Brain pericyte (primary cell): Measurements from ENCODE around the gene PPIA.
A peak's percentile ranks its signal among the peaks of the same experiment; 100 is the strongest.
"Not testable (repeated sequence)": the region's sequence is repeated elsewhere in the genome, so short reads cannot be mapped to it uniquely, and the experiment has no call there.

Experiments used
- DNase-seq: peaks from one replicate; pipeline ENCODE4 v3.0.0-alpha.2; 2012; ENCODE audit warnings: low read depth, low spot score

PPIA gene

DNA sequence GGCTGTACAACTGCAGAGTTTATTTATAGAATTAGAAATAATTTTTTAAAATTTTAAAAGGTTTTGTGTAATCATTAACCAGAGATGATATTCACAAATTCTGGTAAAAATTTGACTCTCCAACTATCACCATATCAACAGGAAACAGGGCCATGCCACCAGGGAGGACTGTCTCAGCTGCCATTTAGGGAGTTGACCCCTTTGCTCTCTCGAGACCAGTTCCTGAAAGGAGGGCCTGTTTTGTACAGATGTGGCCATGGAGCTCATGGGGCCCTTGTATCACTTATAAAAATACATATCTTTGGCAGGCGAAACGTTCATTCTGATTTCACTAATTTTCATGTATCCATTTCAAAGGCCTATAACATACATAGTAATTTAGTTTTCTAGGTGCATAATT is 31.1 kb downstream of the PPIA start:
- DNase-seq, result no peak

DNA sequence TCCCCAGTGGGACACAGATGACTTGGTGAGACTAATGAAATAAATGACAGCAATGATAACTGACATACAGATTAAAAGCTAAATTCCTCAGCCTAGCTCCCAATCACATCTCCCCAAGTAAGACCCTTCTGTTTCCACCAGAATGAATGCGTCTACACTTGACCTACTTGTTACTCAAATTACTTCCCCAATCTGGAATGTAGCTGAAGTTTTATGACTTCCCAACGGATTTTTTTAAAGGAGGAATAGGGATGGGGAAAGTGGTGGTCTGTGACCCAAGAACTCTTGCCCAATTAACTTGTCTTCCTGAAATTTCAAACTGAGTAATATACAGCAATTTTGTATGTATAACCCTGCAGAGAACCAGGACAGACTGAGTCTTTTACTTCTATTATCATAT is 42.3 kb downstream of the PPIA start:
- DNase-seq, result no peak

DNA sequence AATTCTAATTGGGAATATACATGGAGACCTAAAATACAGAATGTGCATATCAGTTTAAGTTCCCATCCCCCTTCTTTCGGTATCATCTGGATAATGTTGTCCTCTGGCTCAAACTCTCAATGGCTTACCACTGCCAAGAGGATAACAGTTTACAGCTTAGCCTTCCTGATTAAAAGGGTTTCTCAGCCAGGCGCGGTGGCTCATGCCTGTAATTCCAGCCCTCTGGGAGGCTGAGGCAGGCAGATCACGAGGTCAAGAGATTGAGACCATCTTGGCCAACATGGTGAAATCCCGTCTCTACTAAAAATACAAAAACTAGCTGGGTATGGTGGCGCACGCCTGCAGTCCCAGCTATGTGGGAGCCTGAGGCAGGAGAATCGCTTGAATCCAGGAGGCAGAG is 46.2 kb downstream of the PPIA start:
- DNase-seq, result not testable (repeated sequence)

DNA sequence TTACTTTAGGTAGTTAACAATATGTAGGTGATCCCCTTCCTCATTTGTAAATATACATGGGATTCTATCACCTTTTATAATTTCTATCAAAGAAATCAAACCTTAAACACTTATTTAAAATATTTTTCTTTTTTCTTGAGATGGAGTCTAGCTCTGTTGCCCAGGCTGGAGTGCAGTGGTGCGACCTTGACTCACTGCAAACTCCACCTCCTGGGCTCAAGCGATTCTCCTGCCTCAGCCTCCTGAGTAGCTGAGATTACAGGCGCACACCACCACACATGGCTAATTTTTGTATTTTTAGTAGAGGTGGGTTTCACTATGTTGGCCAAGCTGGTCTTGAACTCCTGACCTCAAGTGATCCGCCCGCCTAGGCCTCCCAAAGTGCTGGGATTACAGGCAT is 47.0 kb downstream of the PPIA start:
- not testable (repeated sequence) for DNase-seq

DNA sequence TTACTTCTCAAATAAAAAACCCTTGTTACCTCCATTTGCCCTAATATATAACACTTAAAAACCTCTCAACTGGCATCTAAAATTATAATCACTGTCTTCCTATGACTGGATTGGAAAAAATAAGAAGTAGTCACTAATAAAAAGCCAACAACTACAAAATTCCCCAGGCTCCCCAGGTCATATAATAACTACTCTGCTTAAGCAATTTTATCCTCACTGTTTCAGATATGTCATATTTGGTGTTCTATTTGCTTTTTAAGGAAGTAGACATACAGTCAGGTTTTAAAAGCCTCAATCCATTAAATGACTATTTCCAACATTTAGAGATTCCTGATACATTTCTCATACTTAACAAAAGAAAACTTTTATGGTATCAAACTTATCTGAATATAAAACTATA is 49.0 kb downstream of the PPIA start:
- DNase-seq, result no peak

DNA sequence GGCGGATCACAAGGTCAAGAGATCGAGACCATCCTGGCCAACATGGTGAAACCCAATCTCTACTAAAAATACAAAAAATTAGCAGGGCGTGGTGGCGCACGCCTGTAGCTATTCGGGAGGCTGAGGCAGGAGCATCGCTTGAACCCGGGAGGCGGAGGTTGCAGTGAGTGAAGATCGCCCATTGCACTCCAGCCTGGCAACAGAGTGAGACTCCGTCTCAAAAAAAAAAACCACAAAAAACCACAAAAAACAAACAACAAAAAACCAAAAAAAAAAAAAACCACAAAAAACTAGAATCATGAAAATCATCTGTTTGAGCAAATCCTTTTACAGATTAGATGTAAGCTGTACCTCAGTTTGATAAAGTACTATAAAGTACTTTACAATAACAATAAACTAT is 49.9 kb downstream of the PPIA start:
- not testable (repeated sequence) for DNase-seq

DNA sequence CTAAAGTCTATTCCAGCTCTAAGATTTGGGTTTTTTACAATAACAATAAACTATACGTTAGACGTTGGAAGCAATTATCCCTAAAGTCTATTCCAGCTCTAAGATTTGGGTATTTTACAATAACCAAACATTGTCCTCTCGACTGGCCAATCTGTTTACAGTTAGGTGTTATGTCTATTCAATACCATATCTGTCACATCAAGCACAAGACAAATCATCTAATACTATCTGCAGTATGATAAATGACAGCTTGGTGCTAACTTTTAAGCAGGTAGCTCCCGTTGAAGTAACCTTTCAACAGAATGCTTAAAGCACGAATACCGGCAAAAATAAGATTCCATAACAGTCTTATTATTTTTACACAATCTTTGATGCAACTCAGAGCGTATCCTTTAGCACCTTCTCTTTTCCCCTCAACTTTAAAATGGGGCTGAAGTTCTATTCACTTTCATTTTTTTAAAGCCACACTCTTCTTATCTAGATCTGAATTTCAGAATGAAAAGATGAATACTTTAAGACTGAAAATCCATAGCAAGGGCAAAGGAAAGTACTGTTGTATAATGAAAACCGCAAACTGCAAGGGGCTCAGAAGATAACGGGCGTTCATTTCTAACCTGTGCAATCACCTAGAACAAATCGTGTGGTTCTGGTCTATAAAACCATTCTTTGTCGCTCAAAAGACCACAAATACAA is 50.5 kb downstream of the PPIA start:
- DNase-seq, result no peak

DNA sequence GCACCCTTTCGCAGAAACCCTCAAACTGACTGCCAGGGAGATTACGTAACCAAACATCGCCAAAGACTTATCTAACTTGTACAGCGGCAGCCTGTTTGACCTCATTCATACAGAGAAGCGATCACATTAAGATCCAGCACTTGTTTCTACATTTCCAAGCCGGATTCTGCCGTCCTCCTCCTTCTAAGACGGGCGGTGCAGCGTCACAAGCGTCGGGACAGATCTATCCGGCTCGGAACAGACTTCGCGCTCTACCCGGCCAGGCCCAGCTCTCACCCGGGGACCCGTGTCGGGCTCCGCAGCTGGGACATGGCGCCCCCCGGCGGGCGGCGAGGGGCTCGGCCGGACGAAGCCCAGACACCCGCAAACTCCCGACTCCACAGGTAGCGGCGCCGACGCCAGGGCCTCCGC is 51.0 kb downstream of the PPIA start:
- peak; percentile 59 for DNase-seq

DNA sequence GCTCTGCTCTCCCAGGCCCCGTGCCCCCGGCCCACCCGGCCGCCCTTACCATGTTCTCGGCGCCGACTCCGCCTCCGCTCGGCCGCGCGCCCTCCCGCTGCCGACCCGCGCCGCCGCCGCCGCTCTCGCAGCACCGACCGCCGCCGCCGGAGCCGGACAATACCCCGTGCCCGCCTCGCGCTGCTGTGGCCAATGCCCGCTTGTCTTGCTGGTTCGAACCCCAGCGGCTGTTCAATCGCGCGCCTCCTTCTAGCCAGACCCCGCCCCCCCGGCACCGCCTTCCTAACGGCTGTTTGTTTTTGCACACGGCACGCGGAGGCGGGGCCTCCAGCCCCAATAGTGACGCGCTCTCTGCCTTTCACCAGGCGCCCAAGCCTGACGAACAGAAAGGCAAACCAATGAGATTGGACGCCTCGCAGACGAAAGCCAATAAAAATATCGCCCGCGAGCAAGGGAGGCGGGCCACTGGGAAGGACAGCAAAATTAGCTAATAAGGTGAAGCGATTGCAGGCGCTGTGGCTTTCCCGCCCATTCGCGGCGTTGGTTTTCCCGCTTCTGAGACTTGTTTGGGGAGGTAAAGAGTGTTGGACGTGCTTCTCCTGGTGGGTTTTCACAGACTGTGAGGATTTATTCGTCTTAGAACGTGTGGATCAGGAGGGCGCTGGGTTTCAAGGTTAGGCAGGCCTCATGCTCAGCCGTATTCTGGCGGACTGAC is 51.6 kb downstream of the PPIA start, which contains the start of gene H2AZ2:
Gene H2AZ2 (minus strand): TSS at position 168 of the 715 bp plus-strand sequence. CDS start 116 bp downstream, at position 52.
- peak; percentile 100 for DNase-seq

DNA sequence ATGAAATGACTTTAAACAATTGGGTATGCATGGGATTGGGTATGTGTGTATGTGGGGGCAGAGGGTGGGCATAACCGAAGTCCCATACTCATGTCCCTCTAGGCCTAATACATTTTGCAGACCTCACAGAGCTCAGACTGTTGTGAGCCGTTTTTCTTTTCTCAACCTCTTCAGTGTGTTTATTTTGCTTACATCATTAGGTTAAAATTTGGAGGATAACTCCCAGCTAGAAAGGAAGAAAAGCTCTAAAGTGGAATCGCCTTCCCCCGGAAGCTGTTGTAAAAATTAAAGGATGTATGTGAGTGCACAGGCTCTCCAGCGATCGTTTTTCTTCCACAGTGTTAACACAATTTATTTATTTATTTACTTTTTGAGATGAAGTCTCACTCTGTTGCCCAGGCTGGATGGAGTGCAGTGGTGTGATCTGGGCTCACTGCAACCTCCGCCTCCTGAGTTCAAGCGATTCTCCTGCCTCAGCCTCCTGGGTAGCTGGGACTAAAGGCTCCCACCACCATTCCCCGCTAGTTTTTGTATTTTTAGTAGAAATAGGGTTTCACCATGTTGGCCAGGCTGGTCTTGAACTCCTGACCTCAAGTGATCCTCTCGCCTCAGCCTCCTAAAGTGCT is 52.9 kb downstream of the PPIA start:
- no peak for DNase-seq

DNA sequence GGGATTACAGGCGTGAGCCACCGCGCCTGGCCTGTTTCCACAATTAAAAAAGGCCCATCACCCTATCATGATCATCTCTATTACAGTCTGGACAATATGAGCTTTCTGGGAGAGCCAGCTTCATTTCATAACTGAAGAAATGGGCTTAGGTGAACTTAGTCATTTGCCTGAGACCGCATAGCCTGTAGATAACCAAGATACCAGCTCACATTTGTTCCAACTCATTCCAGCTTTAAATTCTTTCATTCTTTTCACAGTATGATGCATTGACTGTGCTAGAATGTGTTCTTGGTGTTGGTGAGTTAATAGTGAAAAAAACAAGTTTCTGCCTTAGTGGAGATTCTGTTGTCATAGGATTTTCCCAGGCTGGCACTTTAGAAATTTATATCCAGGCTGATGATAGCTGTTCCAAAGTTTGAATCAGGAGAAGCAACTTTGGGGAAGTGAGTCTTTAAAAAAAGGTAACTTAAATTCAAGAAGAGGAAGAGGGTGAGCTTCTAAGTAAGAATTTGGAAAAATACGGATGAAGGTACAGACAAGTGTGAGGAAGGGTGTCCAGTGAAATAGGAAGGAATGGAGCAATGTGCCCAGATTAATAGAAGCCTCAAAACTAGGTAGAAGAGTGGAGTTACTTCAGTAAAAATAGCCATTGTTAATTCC is 53.5 kb downstream of the PPIA start:
- DNase-seq, result no peak

DNA sequence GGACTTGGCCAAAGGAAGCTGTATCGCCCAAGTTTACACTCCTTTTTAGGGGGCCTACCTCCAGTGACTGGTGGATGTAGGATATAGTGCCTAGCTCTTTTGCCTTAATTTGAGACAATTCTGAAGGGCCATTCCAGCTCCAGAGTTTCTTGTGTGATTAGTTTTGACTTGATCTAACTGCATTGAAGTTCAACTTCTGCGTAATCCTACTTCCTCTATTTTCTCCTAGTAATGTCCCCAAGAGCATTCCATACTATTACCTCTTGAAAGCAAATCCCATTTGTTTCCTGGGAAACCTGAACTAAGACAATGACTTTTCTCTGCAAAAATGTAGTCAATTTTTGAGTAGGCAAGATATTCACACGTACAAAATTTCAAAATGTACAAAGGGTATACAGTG is 56.1 kb downstream of the PPIA start:
- no peak for DNase-seq
